Germinal center (tissue), 1 donor: ENCODE results near the gene COIL.

Experiments
- DNase-seq: peaks from one replicate; pipeline ENCODE4 v3.0.0; 2012; ENCODE audit warnings: mixed read lengths, low spot score

Gene COIL

DNA sequence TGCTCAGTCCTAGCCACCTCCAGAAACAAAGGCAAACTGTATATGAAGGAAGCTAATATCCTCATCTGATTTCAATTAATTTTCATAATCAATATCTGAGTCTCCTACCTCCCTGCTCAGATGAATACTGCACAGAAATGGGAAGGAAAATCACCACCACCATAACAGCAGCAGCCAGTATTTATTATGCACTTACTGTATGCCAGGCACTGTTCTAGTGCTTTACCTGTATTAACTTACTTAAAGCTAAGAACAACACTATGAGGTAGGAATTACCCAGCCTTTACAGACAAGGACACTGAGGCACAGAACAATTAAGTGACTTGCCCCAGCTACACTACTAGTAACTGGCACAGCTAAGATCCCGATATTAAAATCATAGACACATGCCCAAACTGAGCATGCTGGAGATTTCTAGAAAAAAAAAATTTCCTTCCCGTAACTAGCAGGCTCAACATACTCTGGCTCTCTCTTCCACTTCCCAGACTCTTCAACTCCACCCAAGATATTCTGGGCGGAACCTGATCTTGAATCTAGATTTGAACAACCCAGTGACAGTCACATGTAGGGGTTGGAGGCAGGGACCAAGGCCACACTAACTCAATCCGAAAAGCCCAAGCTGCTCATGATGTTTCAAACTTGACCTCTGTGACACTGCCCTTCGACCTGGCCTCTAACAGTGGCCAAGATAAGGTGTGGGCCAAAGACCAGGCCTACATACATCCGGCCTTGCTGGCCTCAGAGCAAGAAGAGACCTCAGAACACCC lies 50.9 kb downstream of the COIL start:
- no peak for DNase-seq

DNA sequence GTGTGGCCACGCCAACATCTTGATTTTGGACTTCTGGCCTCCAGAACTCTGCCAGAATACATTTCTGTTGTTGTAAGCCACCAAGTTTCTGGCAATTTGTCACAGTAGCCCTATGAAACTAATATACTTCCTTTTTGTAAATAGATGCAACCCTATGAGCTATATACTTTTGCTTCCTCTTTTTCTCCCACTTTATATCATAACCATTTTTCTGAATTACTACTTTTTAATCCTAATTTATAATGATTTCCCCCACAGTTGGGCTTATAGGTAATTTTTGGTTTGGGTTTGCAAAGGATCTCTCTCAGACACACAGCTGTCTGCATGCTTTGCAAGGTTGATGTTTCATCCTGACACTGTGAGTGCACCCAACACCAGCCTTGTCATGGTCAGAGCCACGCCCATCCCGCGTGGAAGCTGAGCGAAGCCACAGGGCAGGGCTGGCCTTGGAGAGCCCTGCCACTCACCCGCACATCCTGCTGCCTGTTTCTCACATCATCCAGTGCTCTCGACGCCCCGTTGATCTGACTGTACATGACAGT lies 52.8 kb downstream of the COIL start:
- peak; percentile 75 for DNase-seq

DNA sequence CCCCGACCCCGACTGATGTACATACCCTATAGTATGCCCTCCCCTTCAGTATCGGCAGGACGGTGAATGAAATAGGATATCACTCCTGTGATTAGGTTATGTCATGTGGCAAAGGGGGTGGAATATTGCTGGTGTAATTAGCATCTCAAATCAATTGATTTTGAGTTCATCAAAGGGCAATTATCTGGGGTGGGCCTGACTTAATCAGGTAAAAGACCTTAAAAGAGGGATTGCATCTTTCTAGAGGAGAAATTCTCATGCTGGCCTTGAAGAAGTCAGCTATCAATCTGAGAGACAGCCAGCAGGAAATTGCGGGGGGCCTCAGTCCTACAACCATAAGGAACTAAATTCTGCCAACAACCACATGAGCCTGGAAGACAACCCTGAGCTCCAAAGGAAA lies 57.3 kb downstream of the COIL start:
- no peak for DNase-seq

DNA sequence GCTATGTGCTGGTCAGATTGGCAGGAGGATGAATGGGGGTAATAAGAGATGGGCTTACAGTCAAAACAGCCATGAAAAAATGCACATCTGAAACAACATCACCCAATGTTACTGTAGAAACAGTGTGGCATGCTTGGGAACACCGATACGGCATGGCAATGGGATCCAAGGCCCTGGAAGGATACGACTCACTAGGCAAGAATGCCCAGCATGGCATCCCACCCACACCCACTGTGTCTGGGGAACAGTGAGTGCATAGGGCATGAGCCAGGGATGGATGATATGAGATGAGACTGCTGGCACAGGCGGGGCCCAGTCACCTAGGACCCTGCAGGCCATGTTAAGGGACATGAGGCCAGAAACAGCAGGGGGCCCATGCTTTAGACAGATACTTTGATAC lies 58.5 kb downstream of the COIL start:
- no peak for DNase-seq

DNA sequence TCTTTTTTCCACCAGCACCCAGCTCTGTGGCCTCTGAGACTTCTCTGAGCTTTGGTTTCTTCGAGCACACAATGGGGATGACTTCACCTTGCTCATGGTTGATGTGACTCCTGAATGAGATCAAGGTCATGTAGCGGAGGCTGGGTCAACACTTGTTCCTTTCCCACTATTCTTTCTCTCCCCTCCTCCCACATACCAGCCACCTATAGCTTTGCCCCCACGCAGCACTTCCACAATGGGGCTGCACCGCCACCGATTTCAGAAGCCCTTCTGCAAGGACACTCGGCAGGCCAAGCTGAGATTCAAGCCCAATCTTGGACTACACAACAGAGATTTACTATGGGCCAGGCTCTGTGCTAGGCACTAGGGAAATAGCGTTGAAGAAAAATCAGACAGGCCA lies 61.4 kb downstream of the COIL start:
- DNase-seq = no peak

DNA sequence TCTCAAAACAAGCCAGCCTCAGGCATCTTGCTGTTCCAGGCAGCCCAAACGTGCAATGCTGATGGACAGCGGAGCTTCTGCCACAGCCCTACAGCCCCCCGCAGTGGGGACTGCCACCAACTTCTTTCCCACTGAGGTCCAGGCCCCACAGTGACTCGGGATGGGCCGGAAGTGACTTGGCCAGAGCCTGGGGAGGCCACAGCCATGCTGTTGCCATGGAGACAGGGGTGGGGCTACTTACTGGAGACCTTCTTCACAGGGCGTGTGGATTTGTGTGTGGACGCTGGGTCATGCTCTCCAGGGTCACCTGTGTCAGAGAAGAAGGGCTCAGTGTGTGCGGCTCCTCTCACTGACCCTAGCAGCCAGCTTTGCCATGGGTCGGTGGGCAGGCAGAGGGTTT lies 62.0 kb downstream of the COIL start:
- DNase-seq = no peak

DNA sequence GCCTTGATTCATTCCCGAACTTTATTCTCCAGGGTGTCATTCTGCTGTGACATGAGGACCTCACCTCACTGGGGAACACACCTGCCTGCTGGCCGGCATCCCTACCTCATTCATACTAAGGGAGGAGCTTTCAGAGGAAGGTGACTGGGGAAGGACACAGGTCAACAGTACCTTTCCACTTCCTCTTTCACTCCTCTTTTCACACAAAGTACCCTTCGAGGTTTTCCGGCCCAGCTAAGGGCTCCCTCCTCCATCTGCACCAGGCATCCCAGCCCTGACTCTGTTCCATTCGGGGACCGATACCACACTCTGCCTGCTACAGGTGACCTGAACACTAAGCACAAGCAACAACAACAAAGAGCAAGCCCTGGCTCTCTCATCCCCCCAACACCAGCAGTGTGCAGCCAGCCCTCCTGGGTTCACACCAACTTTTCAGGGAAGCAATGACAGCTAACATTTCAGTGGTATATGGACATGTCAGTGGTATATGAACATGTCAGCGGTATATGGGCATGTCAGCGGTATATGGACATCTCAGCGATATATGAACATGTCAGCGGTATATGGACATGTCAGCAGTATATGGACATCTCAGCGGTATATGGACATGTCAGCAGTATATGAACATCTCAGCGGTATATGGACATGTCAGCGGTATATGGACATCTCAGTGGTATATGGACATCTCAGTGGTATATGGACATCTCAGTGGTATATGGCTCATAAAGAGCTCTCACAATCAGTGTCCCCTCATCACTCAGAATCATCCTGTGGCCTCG lies 63.0 kb downstream of the COIL start:
- peak; percentile 68 for DNase-seq

DNA sequence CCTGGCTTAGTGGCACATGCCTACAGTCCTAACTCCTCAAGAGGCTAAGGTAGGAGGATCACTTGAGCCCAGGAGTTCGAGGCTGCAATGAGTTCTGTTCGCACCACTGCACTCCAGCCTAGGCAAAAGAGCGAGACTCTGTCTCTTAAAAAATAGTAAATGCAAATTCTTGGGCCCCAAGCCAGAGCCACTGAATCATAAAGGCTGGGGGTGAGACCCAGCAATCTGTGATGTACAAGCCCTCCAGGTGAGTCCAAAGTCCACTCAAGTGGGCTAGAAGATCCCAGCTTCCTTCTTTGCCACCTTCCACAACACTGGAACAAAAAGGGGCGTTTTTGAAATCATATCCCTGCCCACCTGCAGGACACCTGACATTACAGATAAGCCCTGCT lies 63.9 kb downstream of the COIL start:
- peak; percentile 53 for DNase-seq

DNA sequence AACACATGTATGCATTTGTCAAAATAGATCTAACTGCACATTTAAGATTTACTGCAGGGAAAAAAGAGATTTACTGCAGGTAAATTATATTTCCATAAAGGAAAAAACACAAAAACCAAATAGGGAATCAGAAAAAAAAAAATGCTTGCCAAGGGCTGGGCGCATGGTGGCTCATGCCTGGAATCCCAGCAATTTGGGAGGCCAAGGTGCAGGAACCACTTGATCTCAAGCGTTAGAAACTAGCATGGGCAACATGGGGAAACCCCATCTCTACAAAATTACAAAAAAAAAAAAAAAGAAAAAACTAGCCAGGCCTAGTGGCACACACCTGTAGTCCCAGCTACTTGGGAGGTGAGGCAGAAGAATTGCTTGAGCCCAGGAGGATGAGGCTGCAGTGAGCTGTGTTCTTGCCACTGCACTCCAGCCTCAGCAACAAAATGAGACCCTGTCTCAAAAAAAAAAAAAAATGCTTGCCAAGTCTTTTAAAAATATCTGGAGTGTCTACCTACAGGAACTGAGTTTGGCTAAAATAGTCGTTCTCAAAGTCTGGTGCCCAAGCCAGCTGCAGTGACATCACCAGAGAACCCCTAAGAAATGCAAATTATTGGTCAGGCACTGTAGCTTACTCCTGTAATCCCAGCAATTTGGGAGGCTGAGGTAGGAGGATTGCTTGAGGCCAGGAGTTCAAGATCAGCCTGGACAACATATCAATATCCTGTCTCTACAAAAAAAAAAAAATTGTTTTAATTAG lies 64.5 kb downstream of the COIL start:
- peak; percentile 38 for DNase-seq

DNA sequence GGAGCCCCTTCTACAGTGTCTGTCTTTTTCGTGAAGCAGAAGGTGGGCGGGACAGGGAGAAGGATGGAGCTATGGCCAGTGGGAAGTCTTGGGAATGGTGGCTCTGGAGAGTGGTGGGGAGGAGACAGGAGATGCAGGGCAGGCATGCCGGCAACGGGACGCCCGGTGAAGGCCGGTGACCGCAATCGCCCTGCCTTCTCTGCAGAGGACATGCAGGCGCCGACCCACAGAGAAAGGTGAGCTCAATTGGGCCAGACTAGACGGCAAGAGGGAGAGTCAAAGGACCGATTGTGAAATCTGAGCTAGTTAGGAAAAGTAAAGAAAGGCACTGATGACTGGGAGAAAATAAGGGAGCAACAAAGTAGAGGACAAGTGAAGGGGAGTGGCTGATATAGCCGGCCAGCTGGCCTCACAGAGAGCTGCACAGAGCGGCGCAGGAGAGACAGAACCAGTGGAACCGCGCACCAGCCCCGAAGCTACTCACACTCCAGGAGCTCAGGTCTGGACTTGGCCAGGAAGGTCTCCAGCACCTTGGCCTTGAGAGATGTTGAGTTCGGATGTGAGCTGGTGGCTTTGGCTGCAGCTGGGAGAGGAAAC lies 65.9 kb downstream of the COIL start:
- DNase-seq = no peak

DNA sequence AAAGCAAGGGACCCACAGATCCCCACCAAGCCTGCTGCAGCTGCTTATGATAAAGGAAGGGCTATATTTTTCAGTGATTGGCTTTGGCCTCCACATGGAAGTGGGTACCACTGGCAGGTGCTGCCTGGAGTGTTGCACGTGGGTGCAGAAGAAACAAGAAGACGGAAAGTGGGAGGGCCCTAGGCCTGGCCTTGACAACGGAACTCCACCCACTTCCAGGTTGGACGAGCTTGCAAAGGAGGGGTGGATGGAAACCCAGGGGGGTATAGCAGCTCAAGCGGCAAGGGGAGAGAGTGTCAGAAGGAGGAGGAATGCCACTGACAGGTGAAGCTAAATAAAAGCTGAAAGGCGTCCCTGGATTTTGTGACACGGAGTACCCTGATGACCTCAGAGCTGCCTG lies 67.3 kb downstream of the COIL start:
- DNase-seq = no peak

DNA sequence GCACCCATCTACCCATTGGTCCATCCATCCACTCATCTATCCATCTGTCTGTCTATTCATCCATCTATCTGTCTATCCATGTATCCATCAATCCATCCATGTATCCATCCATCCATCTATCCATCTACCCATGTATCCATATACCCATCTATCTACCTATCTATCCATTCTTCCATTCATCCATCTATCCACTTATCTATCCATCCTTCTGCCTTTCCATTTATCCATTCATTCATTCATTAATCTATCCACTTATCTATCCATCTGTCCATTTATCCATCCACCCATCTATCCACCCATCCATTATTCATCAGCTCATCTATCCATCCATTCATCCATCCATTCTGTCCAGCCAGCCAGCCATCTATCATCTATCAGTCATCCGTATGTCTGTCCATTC lies 68.5 kb downstream of the COIL start:
- no peak for DNase-seq

DNA sequence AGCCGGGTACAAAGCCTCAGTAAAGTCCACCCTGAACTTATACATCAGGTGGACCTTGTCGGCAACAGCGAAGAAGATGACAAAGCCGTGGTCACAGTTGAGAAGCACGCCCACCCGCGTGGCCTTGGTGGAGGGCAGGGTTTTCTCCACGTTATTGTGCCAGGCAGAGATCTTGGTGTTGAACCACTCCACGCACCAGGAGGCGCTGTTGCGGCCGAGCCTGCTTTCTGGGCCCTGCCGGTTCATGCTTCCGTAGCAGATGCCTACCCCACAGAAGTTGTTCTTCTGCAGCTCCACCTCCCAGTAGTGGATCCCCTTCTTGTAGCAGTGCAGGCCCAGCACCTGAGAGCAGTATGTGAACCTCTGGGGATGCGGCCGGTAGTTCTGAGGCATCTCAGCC lies 69.1 kb downstream of the COIL start:
- DNase-seq = peak; percentile 58

DNA sequence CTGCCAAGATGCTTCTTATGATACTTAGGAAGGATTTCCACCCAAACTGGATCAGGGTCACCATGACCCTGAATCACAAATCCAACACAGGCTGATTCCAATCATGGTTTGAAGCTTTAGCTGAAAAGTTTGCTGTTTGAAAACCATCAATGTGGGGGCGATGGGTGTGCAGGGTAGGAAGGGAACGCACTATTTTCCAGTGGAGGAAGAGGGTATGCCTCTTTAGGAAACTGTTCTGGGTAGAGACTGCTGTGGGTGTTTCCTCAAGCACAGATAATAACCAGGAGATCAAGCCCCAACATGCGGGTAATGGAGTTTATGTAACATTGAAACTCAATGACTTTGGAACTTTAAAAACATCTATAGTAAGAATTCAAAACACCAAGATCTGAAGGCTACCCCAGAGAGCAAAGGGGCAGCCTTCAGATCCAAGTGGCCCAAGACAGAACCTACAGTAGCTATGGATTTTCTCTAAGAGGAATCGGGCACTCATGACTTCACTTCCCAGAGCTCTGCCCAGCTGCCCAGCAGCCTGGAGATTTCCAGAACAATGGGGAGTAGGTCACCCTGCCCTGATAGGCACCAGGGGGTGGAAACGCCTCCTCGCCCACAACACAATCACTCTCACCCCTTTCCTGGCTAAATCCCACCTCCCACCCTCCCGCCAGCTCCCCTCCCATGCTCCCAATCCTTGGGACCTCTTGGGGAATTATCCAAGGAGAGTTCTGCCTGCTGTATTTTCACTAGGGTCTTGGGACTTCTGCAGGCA lies 69.8 kb downstream of the COIL start:
- DNase-seq = no peak

DNA sequence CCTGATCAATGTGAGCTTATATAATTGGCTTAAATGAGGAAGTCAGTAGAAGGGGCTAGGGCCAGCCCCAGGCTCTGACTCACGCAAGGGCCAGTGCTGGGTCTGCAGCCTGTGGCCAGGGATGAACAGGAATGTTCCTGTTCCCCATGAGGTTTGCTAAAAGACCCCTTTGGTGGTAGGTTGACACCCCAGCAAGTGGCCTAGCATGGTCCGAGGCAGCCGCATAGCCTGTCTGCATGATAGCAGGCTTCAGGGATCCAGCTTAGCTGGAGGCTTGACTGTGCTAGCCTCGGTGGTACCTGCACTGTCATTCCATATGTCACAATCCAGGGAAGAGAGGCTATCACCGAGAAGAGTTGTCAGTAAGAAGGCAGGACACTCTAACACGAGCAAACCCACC lies 70.5 kb downstream of the COIL start:
- no peak for DNase-seq
